Muscle layer of colon (tissue), 2 donors: ENCODE measurements around the gene HCAR2.
"Not testable (repeated sequence)": the region's sequence is repeated elsewhere in the genome, so short reads cannot be mapped to it uniquely, and the experiment has no call there.

ENCODE experiments used
- H3K27ac ChIP-seq: one replicate; pipeline ENCODE4 v1.7.0; 2013; ENCODE audit warnings: low read depth, mild to moderate bottlenecking, low read length, moderate library complexity
- H3K27me3 ChIP-seq, 2 donors: one replicate each; pipeline ENCODE4 v1.7.0; 2013; ENCODE audit warnings: low read length in 2 of 2, mild to moderate bottlenecking in 2 of 2; ENCODE audit not compliant: insufficient read depth in 2 of 2, control insufficient read depth in 1 of 2
- H3K36me3 ChIP-seq: one replicate; pipeline ENCODE4 v1.7.0; 2013; ENCODE audit warnings: mild to moderate bottlenecking, low read length; ENCODE audit not compliant: insufficient read depth
- H3K4me1 ChIP-seq: one replicate; pipeline ENCODE4 v1.7.0; 2013; ENCODE audit warnings: mild to moderate bottlenecking, low read length; ENCODE audit not compliant: insufficient read depth
- H3K4me3 ChIP-seq, 2 donors: one replicate each; pipeline ENCODE4 v1.7.0; 2013; ENCODE audit warnings: low read length in 2 of 2, low read depth in 1 of 2, mild to moderate bottlenecking in 1 of 2, moderate library complexity in 1 of 2
- H3K9ac ChIP-seq: one replicate; pipeline ENCODE4 v1.7.0; 2013; ENCODE audit warnings: low read length
- H3K9me3 ChIP-seq: one replicate; pipeline ENCODE4 v1.7.0; 2013; ENCODE audit warnings: mild to moderate bottlenecking, low read length
- donor health status: abdominal sarcoma.
- donor health status: Adenocarcinoma of cecum.

Gene HCAR2

DNA sequence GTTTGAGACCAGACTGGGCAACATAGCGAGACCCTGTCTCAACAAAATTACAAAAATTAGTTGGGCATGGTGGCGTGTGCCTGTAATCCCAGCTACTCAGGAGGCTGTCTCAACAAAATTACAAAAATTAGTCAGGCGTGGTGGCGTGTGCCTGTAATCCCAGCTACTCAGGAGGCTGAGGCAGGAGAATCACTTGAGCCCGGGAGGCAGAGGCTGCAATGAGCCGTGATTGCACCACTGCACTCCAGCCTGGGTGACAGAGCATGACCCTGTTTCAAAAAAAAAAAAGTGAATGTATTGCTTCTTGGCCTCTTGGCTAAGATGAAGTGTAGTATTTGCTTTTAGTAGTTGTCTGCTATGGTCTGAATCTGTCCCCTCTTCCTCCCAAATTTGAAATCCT, 22.2 kb downstream of the HCAR2 start:
- H3K9ac ChIP-seq, H3K27me3 ChIP-seq, H3K4me3 ChIP-seq, H3K27ac ChIP-seq, H3K36me3 ChIP-seq, H3K4me1 ChIP-seq, H3K9me3 ChIP-seq: not testable (repeated sequence)

DNA sequence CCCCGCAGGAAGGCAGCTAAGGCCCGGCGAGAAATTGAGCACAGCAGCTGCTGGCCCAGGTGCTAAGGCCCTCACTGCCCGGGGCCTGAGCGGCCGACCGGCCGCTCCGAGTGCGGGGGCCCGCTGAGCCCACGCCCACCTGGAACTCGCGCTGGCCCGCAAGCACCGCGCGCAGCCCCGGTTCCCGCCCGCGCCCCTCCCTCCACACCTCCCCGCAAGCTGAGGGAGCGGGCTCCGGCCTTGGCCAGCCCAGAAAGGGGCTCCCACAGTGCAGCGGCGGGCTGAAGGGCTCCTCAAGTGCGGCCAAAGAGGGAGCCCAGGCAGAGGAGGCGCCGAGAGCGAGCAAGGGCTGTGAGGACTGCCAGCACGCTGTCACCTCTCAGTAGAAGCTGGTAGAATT, 26.4 kb downstream of the HCAR2 start:
- H3K9me3 ChIP-seq, H3K27ac ChIP-seq, H3K27me3 ChIP-seq, H3K4me1 ChIP-seq, H3K4me3 ChIP-seq, H3K9ac ChIP-seq, H3K36me3 ChIP-seq: not testable (repeated sequence)

DNA sequence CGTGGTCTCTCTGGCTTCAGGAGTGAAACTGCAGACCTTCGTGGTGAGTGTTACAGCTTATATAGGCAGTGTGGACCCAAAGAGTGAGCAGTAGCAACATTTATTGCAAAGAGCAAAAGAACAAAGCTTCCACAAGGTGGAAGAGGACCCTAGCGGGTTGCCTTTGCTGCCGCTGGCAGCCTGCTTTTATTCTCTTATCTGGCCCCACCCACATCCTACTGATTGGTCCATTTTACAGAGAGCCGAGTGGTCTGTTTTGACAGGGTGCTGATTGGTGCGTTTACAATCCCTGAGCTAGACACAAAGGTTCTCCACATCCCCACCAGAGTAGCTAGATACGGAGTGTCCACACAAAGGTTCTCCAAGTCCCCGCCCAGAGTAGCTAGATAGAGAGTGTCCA, 27.1 kb downstream of the HCAR2 start:
- not testable (repeated sequence) for H3K4me3 ChIP-seq, H3K4me1 ChIP-seq, H3K36me3 ChIP-seq, H3K27ac ChIP-seq, H3K9me3 ChIP-seq, H3K27me3 ChIP-seq, H3K9ac ChIP-seq

DNA sequence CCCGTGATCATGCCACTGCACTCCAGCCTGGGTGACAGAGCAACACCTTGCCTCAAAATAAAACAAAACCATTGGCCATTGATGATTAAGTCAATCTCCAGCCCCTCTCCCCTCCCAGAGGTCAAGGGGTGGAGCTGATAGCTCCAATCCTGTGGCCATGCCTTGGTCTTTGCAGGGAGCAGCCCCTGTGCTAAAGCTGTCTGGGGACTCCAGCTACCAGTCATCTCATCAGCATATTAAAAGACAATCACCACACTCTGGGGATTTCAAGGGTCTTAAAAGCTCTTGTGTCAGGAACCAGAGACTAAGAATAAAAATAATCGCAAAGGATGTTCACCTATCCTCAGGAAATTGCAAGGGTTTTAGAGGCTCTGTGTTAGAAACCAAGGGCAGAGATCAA, 30.6 kb downstream of the HCAR2 start:
- Histone ChIP-seq H3K27me3 (no peaks in the 10 kb centered on the region), H3K4me3 (no peak overlapping the region), H3K36me3 (no peaks in the 10 kb centered on the region), H3K9ac (no peak overlapping the region), H3K27ac (no peak overlapping the region), H3K9me3 (no peaks in the 10 kb centered on the region), H3K4me1 (no peaks in the 10 kb centered on the region)

DNA sequence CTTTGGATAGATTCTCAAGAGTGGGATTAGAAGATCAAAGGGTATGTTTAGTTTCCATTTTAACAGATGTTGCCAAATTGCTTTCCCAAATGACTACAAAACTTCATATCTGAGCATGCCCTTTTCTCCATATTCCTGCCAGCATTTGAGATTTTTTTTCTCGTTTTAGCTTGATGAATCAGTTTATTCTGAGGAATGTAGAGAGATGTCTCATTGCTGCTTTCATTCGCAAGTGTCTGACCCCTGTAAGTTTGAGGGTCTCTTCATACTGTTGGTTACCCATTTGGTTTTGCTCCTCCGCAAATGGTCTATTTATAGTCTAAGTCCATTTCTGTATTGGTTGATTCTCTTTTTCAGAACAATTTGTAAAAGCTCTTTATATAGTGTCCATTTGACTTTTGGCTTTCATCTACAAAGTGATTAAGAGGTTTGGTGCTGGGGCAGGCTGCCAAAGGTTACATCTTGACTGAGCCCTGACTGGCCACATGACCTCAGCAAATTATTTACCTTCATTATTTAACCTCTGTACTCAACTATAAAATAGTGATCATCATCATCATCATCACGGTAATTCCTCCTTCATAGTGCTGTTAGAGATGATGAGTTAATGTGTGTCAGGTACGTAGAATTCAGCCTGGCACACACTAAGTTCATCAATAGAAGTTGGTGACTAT, 33.6 kb downstream of the HCAR2 start:
- H3K4me3 ChIP-seq = no peak overlapping the region

DNA sequence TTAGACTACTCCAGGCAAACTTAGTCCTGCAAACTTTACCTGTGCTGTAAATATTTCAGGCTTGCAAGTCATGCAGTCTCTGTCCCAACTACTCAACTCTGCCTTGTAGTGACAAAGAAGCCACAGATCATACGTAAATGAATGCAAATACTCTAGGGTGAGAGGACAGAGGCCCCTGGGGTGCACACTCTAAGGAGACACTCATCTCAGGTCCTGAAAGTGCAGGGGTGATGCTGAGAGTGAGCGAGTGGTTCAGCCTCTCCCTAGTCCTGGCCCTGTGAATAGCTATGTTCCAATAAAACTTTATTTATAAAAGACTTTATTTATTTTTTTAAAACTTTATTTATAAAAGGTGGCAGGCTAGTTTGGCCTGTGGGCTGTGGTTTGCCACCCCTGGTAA, 34.9 kb downstream of the HCAR2 start:
- H3K36me3 ChIP-seq = no peaks in the 10 kb centered on the region
- no peaks in the 10 kb centered on the region for H3K4me1 ChIP-seq
- H3K27me3 ChIP-seq = no peaks in the 10 kb centered on the region
- H3K9me3 ChIP-seq = no peaks in the 10 kb centered on the region
- no peak overlapping the region for H3K9ac ChIP-seq
- H3K4me3 ChIP-seq = no peak overlapping the region
- H3K27ac ChIP-seq = no peak overlapping the region

More for the DNA sequence above, 33.6 kb downstream of the HCAR2 start:
- Histone ChIP-seq H3K27ac (no peak overlapping the region), H3K36me3 (no peaks in the 10 kb centered on the region), H3K4me1 (no peaks in the 10 kb centered on the region), H3K9me3 (no peaks in the 10 kb centered on the region), H3K9ac (no peak overlapping the region), H3K27me3 (no peaks in the 10 kb centered on the region)

DNA sequence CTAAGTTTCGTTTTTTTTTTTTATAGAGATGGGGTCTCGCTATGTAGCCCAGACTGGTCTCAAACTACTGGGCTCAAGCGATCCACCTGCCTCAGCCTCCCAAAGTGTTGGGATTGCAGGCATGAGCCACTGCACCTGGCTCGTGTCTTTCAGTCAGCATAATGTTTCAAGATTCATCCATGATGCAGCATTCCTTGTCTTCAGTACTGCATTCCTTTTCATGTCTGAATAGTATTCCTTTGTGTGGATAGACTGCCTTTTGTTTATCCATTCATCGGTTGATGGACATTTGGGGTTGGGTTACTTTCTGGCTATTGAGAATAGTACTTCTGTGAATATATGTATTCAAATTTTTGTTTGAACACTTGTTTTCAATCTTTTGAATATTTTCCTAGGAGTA, 37.4 kb downstream of the HCAR2 start:
- Histone ChIP-seq H3K4me3 (no peak overlapping the region), H3K9ac (no peak overlapping the region), H3K27ac (no peak overlapping the region), H3K4me1 (no peaks in the 10 kb centered on the region), H3K9me3 (no peaks in the 10 kb centered on the region), H3K27me3 (no peaks in the 10 kb centered on the region), H3K36me3 (no peaks in the 10 kb centered on the region)

DNA sequence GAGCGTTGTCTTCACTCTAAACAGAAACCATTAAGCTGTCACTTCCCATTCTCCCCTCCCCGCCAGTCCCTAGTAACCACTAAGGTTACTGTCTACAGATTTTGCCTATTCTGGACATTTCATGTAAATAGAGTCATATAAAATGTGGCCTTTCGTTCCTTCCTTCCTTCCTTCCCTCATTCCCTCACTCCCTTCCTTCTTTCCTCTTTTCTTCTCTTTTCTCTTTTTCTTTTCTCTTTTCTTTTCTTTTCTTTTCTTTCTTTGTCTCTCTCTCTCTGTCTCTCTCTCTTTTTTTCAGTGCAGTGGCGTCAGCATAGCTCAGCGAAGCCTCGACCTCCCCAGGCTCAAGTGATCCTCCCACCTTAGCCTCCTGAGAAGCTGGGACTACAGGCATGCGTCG, 37.8 kb downstream of the HCAR2 start:
- H3K27me3 ChIP-seq = no peaks in the 10 kb centered on the region
- H3K36me3 ChIP-seq = no peaks in the 10 kb centered on the region
- no peak overlapping the region for H3K9ac ChIP-seq
- H3K4me3 ChIP-seq = no peak overlapping the region
- H3K4me1 ChIP-seq = no peaks in the 10 kb centered on the region
- H3K9me3 ChIP-seq = no peaks in the 10 kb centered on the region
- H3K27ac ChIP-seq = no peak overlapping the region

DNA sequence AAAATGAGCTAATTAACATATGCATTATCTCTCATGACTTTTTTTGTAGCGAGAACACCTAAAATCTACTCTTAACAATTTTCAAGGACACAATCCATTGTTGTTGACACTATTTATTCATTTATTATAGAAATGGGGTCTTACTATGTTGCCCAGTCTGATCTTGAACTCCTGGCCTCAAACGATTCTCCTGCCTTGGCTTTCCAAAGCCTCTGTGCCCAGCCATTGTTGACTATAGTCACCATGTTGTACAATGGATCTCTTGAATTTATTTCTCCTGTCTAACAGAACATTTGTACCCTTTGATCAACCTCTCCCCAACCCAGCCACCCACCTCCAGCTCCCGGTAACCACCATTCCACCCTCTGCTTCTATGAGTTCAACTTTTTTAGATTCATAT, 41.2 kb downstream of the HCAR2 start:
- H3K27ac ChIP-seq = no peak overlapping the region
- H3K27me3 ChIP-seq = no peaks in the 10 kb centered on the region
- H3K9me3 ChIP-seq = no peaks in the 10 kb centered on the region
- no peaks in the 10 kb centered on the region for H3K36me3 ChIP-seq
- H3K4me1 ChIP-seq = no peaks in the 10 kb centered on the region
- no peak overlapping the region for H3K9ac ChIP-seq
- no peak overlapping the region for H3K4me3 ChIP-seq

DNA sequence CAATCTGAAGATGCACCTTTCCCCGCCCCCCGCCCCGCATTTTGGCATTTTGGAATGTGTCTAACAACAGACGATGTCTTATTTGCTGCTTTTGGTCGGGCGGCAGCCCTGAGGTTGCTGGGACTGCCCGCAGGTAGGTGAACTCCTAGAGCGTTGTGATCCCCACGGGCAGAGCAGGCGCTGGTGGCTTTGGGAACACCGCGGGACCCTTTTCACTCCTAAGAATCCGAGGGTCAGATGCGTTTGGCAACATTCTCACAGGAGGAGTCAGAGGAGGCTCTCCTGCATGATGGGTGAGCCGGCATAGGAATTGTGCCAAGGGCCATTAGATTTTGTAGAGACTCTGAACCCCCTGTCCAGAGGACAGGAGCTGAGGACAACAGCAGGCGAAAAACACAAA, 41.9 kb downstream of the HCAR2 start:
- H3K4me3 ChIP-seq = no peak overlapping the region
- no peaks in the 10 kb centered on the region for H3K4me1 ChIP-seq
- H3K27me3 ChIP-seq = no peaks in the 10 kb centered on the region

DNA sequence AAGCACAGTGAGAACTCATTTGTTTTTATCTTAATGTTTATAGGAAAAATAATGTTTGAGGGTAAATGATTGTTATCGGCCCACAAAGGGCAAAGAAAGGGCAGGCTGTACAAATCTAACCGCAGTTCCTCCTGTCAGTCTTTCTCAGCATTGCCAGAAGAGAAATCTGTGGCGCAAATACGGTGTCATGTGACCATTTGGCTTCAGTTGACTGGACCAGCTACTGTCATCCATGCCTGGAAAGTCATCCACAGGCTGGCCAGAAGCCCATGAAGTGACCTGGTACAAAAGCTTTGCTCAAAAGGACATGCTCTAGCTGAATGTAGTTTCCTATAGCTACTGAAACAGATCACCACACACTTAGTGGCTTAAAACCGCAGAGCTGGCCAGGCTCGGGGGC, 43.6 kb downstream of the HCAR2 start:
- H3K36me3 ChIP-seq = no peaks in the 10 kb centered on the region
- H3K9me3 ChIP-seq = no peaks in the 10 kb centered on the region
- H3K4me1 ChIP-seq = no peaks in the 10 kb centered on the region
- H3K27me3 ChIP-seq = no peaks in the 10 kb centered on the region
- no peak overlapping the region for H3K27ac ChIP-seq
- no peak overlapping the region for H3K4me3 ChIP-seq
- no peak overlapping the region for H3K9ac ChIP-seq

More for the DNA sequence above, 41.9 kb downstream of the HCAR2 start:
- no peaks in the 10 kb centered on the region for H3K36me3 ChIP-seq
- no peaks in the 10 kb centered on the region for H3K9me3 ChIP-seq
- H3K9ac ChIP-seq = no peak overlapping the region
- no peak overlapping the region for H3K27ac ChIP-seq

DNA sequence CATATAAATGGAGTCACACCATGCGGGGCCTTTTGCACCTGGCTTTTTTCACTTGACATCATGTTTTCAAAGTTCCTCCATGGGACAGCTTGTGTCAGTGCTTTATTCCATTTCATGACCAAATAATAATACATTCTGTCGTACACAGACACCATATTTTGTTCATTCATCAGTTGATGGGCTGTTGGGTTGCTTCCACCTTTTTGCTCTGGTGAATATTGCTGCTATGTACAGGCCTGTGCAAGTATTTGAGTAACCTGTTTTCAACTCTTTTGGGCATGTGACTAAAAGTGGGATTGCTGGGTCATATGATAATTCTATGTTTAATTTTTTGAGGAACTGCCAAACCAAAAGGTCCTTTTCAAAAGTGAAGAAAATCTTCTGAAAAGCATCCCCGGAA, 46.9 kb downstream of the HCAR2 start:
- Histone ChIP-seq H3K27me3 (no peaks in the 10 kb centered on the region), H3K4me3 (no peak overlapping the region), H3K36me3 (no peaks in the 10 kb centered on the region), H3K9me3 (no peaks in the 10 kb centered on the region), H3K27ac (no peak overlapping the region), H3K4me1 (no peaks in the 10 kb centered on the region), H3K9ac (no peak overlapping the region)
